PC-3 (cell line): ENCODE results near the gene MPPED2. TPM values are rescaled to one million over a fixed set of nuclear protein-coding genes. Genes with fewer than 3 reads are reported as not detected.
A peak's percentile ranks its signal among the peaks of the same experiment; 100 is the strongest.

Experiments
- ATAC-seq: fragments of 200-7000 bp; cut with Tn5 transposase; 2 replicates; pipeline ENCODE4 v1.9.1; 2020; ENCODE audit warnings: mild to moderate bottlenecking, moderate library complexity
- Bru-seq: library from RNA; stranded (reverse); fragments of 400-500 nt; gene quantifications from one replicate; lab custom pipeline; 2021; lab: Mats Ljungman, UMichigan
- BruChase-seq, 2 experiments: library from RNA; stranded (reverse); fragments of 400-500 nt; gene quantifications; one replicate each; lab custom pipeline; 2021; lab: Mats Ljungman, UMichigan
- BruUV-seq: library from RNA; stranded (reverse); fragments of 400-500 nt; replicated peaks from 2 replicates; lab custom pipeline; 2021; lab: Mats Ljungman, UMichigan
- CTCF ChIA-PET: fragments of 300-600 bp; sonication (Branson Sonifier 250); formaldehyde crosslinking; loops from one replicate; lab custom pipeline; 2022; ENCODE audit warnings: antibody characterized with exemption; lab: Charles Lee
- POLR2A ChIA-PET: fragments of 300-600 bp; sonication (Branson Sonifier 250); formaldehyde crosslinking; loops from one replicate; lab custom pipeline; 2022; ENCODE audit warnings: antibody characterized with exemption; ENCODE audit not compliant: unreplicated experiment; lab: Charles Lee
- DNase-seq: peaks from one replicate; pipeline ENCODE4 v3.0.0-alpha.2; 2015
- H2AFZ ChIP-seq: fragments of 300-600 bp; sonication (generic); 2 replicates; pipeline ENCODE4 v1.6.0; 2016; ENCODE audit warnings: antibody characterized with exemption, low read length
- H3F3A ChIP-seq: fragments of 300-600 bp; sonication (generic); one replicate; pipeline ENCODE4 v1.6.0; 2017; ENCODE audit warnings: antibody characterized with exemption, low read length, control low read depth, mild to moderate bottlenecking; ENCODE audit not compliant: unreplicated experiment
- H3K27ac ChIP-seq: fragments of 300-600 bp; sonication (generic); 2 replicates; pipeline ENCODE4 v1.5.1; 2016; ENCODE audit warnings: mild to moderate bottlenecking, low read length
- H3K27me3 ChIP-seq: fragments of 300-600 bp; sonication (generic); 2 replicates; pipeline ENCODE4 v1.6.1; 2016; ENCODE audit warnings: low read length, mixed read lengths
- H3K36me3 ChIP-seq: fragments of 300-600 bp; sonication (generic); 2 replicates; pipeline ENCODE4 v1.6.1; 2016; ENCODE audit warnings: low read depth, mixed run types, low read length, mixed read lengths
- H3K4me1 ChIP-seq: fragments of 300-600 bp; sonication (generic); 2 replicates; pipeline ENCODE4 v1.5.1; 2016; ENCODE audit warnings: low read length; ENCODE audit not compliant: insufficient read depth
- H3K4me2 ChIP-seq: fragments of 300-600 bp; sonication (generic); 2 replicates; pipeline ENCODE4 v1.6.0; 2016; ENCODE audit warnings: low read length
- H3K4me3 ChIP-seq: fragments of 300-600 bp; sonication (generic); 2 replicates; pipeline ENCODE4 v1.5.1; 2016; ENCODE audit warnings: mild to moderate bottlenecking, low read length, mixed read lengths
- H3K79me2 ChIP-seq: fragments of 300-600 bp; sonication (generic); 2 replicates; pipeline ENCODE4 v1.6.1; 2017; ENCODE audit warnings: low read length, mixed read lengths
- H3K9ac ChIP-seq: fragments of 300-600 bp; sonication (generic); 2 replicates; pipeline ENCODE4 v1.6.0; 2016; ENCODE audit warnings: mild to moderate bottlenecking, low read length
- H3K9me2 ChIP-seq: fragments of 300-600 bp; sonication (generic); replicated peaks from 2 replicates; pipeline ENCODE4 v1.6.1; 2016; ENCODE audit warnings: mixed run types, low read length, mixed read lengths
- H3K9me3 ChIP-seq: fragments of 300-600 bp; sonication (generic); 2 replicates; pipeline ENCODE4 v1.6.1; 2016; ENCODE audit warnings: low read length, mixed read lengths
- H4K20me1 ChIP-seq: fragments of 300-600 bp; sonication (generic); 2 replicates; pipeline ENCODE4 v1.6.1; 2016; ENCODE audit warnings: low read length, mixed read lengths
- CTCF ChIP-seq: fragments of 300-600 bp; sonication (generic); conservative IDR thresholded peaks from 2 replicates; pipeline ENCODE4 v1.5.1; 2017; ENCODE audit warnings: antibody characterized with exemption, low read depth, mild to moderate bottlenecking, low read length
- EZH2 ChIP-seq: fragments of 300-600 bp; sonication (generic); IDR thresholded peaks from one replicate; pipeline ENCODE4 v1.6.1; 2017; ENCODE audit warnings: antibody characterized with exemption, mild to moderate bottlenecking, low read length; ENCODE audit not compliant: unreplicated experiment
- EZH2phosphoT487 ChIP-seq: fragments of 300-600 bp; sonication (generic); IDR thresholded peaks from 2 replicates; pipeline ENCODE4 v1.6.1; 2018; ENCODE audit warnings: mild to moderate bottlenecking, antibody characterized with exemption, low read length, borderline replicate concordance
- intact Hi-C: fragments of 100-400 bp; cut with micrococcal nuclease; formaldehyde crosslinking; loops from 2 replicates; pipeline ENCODE4 v1.9.0; 2023
- long read RNA-seq: library from polyadenylated mRNA; unstranded; transcript quantifications from one replicate; pipeline ENCODE4 v2.0.0, GENCODE V29; 2021; ENCODE audit not compliant: unreplicated experiment
- total RNA-seq: library from RNA; depleted of rRNA; stranded (reverse); fragments of >200 nt; gene quantifications from 2 replicates; pipeline ENCODE4 v1.2.3, GENCODE V29; 2014; rRNA removed

The MPPED2 gene
- total RNA-seq = not detected in 2 replicates
- not detected for Bru-seq, nascent RNA
- not detected for BruChase-seq, experiment 1, labeled RNA remaining after a 6-hour chase
- percentile 0 among the genes with signal in this experiment for BruChase-seq, experiment 2, labeled RNA remaining after a 2-hour chase
- long read RNA-seq = 0 reads

GRCh38 chr11:30586251-30587144, at the start of gene MPPED2:
Gene MPPED2 (minus strand): TSS chr11:30586353. CDS start chr11:30580373, 5,980 bp downstream.
- no peaks in the 10 kb centered on the region for H4K20me1 ChIP-seq
- H2AFZ ChIP-seq = no peak within 1 kb of the TSS
- H3K79me2 ChIP-seq = no peaks in the 10 kb centered on the region
- H3K9me2 ChIP-seq = no peaks in the 10 kb centered on the region
- ATAC-seq = peak; percentile 54; the same call in 1 of the 2 replicates
- no peaks in the 10 kb centered on the region for H3K36me3 ChIP-seq
- no peak for DNase-seq
- intact Hi-C loops = no loop called here
- H3K4me2 ChIP-seq = peak within 1 kb of the TSS; percentile 26; the same call in 1 of the 2 replicates
- ChIA-PET POLR2A (no interaction called here), CTCF (interaction anchor here (0.6 kb wide), 1 partner anchor 783 kb away, joined by 4 read pairs; no protein-coding TSS in a partner anchor)
- TF ChIP-seq CTCF (no peak), EZH2phosphoT487 (no peak), EZH2 (no peak)
- no peaks in the 10 kb centered on the region for H3K4me1 ChIP-seq
- H3K27ac ChIP-seq = no peak within 1 kb of the TSS
- no peaks in the 10 kb centered on the region for H3F3A ChIP-seq
- H3K4me3 ChIP-seq = no peak within 1 kb of the TSS
- no TSS peak for BruUV-seq
- peaks cover 54% of the 10 kb centered on the region for H3K27me3 ChIP-seq
- no peak within 1 kb of the TSS for H3K9ac ChIP-seq
- H3K9me3 ChIP-seq = no peaks in the 10 kb centered on the region

GRCh38 chr11:30635401-30635989, 49.3 kb upstream of the MPPED2 start:
- no peak for TF ChIP-seq EZH2phosphoT487
- no peak for TF ChIP-seq EZH2
- no peak for TF ChIP-seq CTCF
- no peak for ATAC-seq
- intact Hi-C loops = no loop called here
- no peaks in the 10 kb centered on the region for H3K9me3 ChIP-seq
- no TSS peak for BruUV-seq
- no peaks in the 10 kb centered on the region for H3F3A ChIP-seq
- no peaks in the 10 kb centered on the region for H3K36me3 ChIP-seq
- H3K27me3 ChIP-seq = no peaks in the 10 kb centered on the region
- DNase-seq = no peak
- ChIA-PET CTCF (no interaction called here), POLR2A (no interaction called here)
- H3K4me3 ChIP-seq = no peak overlapping the region
- H3K4me2 ChIP-seq = no peak overlapping the region
- no peak overlapping the region for H2AFZ ChIP-seq
- H4K20me1 ChIP-seq = no peaks in the 10 kb centered on the region
- no peaks in the 10 kb centered on the region for H3K4me1 ChIP-seq
- no peaks in the 10 kb centered on the region for H3K79me2 ChIP-seq
- no peak overlapping the region for H3K9ac ChIP-seq
- H3K27ac ChIP-seq = no peak overlapping the region
- no peaks in the 10 kb centered on the region for H3K9me2 ChIP-seq
